Measurements from ENCODE around the gene PDE7B.

PDE7B gene

GRCh38 chr6:136191606-136192312 is 340.3 kb downstream of the PDE7B start:
- Mint-ChIP-seq H3K27me3 (ENCODE audit: low read depth) (no peaks in the 10 kb centered on the region), H3K9me3 (no peaks in the 10 kb centered on the region), H3K4me1 (peaks cover 13% of the 10 kb centered on the region), H3K27ac (no peak overlapping the region), H3K36me3 (ENCODE audit: low read depth) (peaks cover 14% of the 10 kb centered on the region), H3K4me3 (no peak overlapping the region)
- no peak for TF ChIP-seq CTCF (IDR thresholded peaks at IDR 0.05; ENCODE audit: unreplicated experiment in 3 of 3)

- Mint-ChIP-seq H3K36me3 (ENCODE audit: low read depth) (peaks cover 3% of the 10 kb centered on the region), H3K27me3 (ENCODE audit: low read depth) (no peaks in the 10 kb centered on the region), H3K4me1 (peaks cover 17% of the 10 kb centered on the region), H3K27ac (peak overlapping the region in 2 of 3 experiments; percentile 46 to 70), H3K9me3 (no peaks in the 10 kb centered on the region), H3K4me3 (no peak overlapping the region)
- no peak for TF ChIP-seq CTCF (IDR thresholded peaks at IDR 0.05; ENCODE audit: unreplicated experiment in 3 of 3)
Observed at GRCh38 chr6:136192902-136193301, 341.4 kb downstream of the PDE7B start.

DNA sequence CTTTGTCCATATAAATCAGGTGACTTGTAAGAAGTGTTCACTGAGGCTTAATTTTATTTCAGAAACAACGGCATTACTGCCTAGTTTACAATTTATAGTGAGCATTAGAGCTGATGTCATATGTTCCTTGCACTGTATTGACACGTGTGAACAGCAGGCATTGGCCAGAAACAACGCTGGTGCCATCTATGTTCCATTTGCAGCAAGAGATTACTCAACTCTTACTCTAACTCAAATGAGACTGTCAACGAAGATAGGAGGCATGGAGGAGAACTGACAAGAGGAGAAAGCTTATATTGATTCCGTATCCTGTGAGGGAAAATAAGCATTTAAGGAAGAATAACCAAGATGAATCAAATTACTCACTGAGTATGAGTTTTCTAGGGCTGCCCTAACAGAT is 350.2 kb downstream of the PDE7B start:
- Mint-ChIP-seq H3K9me3 (no peaks in the 10 kb centered on the region), H3K4me1 (peaks cover 14% of the 10 kb centered on the region), H3K4me3 (no peak overlapping the region), H3K36me3 (ENCODE audit: low read depth) (no peaks in the 10 kb centered on the region), H3K27me3 (ENCODE audit: low read depth) (no peaks in the 10 kb centered on the region), H3K27ac (peak overlapping the region in 1 of 3 experiments; percentile 24)
- TF ChIP-seq CTCF (IDR thresholded peaks at IDR 0.05; ENCODE audit: unreplicated experiment in 3 of 3), result no peak

GRCh38 chr6:136208783-136209182 is 357.3 kb downstream of the PDE7B start:
- Mint-ChIP-seq H3K4me3 (no peak overlapping the region), H3K27ac (no peak overlapping the region), H3K27me3 (ENCODE audit: low read depth) (no peaks in the 10 kb centered on the region), H3K36me3 (ENCODE audit: low read depth) (no peaks in the 10 kb centered on the region), H3K9me3 (no peaks in the 10 kb centered on the region), H3K4me1 (peaks cover 13% of the 10 kb centered on the region)
- no peak for TF ChIP-seq CTCF (IDR thresholded peaks at IDR 0.05; ENCODE audit: unreplicated experiment in 3 of 3)

GRCh38 chr6:136209496-136209895 is 358.0 kb downstream of the PDE7B start:
- Mint-ChIP-seq H3K27me3 (ENCODE audit: low read depth) (no peaks in the 10 kb centered on the region), H3K4me3 (no peak overlapping the region), H3K4me1 (peaks cover 13% of the 10 kb centered on the region), H3K36me3 (ENCODE audit: low read depth) (no peaks in the 10 kb centered on the region), H3K27ac (no peak overlapping the region), H3K9me3 (no peaks in the 10 kb centered on the region)
- no peak for TF ChIP-seq CTCF (IDR thresholded peaks at IDR 0.05; ENCODE audit: unreplicated experiment in 3 of 3)

Measured in nephron (organoid).